IPS-18c (cell line): ENCODE data around the gene ROBO4.

Experiments
- H3K4me3 ChIP-seq: 2 replicates; pipeline ENCODE4 v1.7.0; 2013; ENCODE audit warnings: low read depth, mild to moderate bottlenecking, low read length, moderate library complexity; ENCODE audit not compliant: insufficient read depth
- H3K9me3 ChIP-seq: one replicate; pipeline ENCODE4 v1.6.1; 2013; ENCODE audit warnings: mild to moderate bottlenecking, low read length, moderate library complexity; ENCODE audit not compliant: control insufficient read depth, insufficient read depth

The ROBO4 gene

GRCh38 chr11:124897674-124898262 is at the start of gene ROBO4:
Gene ROBO4, minus strand, starts transcription at chr11:124897865. Its CDS starts 70 bp downstream, at chr11:124897795.
- no peak within 1 kb of the TSS for H3K4me3 ChIP-seq

GRCh38 chr11:124946735-124947141 is 49.1 kb upstream of the ROBO4 start:
- H3K4me3 ChIP-seq: no peak overlapping the region
- peaks cover 2% of the 10 kb centered on the region for H3K9me3 ChIP-seq

More at GRCh38 chr11:124897674-124898262, at the start of gene ROBO4:
- no peaks in the 10 kb centered on the region for H3K9me3 ChIP-seq

GRCh38 chr11:124945826-124946225 is 48.2 kb upstream of the ROBO4 start:
- Histone ChIP-seq H3K4me3 (no peak overlapping the region), H3K9me3 (peaks cover 2% of the 10 kb centered on the region)

GRCh38 chr11:124944565-124944964 is 46.9 kb upstream of the ROBO4 start:
- Histone ChIP-seq H3K9me3 (peaks cover 2% of the 10 kb centered on the region), H3K4me3 (no peak overlapping the region)

- H3K9me3 ChIP-seq: no peaks in the 10 kb centered on the region
Measured at GRCh38 chr11:124943741-124944140, 46.1 kb upstream of the ROBO4 start.

DNA sequence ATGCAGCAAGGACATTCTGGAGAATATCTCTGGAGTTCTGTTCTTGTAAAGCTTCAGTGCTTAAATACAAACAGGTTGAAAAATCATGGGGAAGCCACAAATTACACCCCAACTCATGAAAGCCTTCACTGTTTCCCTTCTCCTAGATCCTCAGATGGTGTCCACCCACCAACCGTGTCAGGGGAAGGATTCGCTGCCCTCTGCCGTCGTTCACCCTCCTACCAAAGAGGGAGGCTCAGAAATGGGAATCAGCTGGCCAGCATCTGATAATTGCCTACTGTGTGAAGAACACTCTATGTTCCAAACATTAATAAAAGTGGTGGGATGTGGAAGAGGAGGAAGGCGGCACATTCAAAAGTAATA is 45.6 kb upstream of the ROBO4 start:
- H3K4me3 ChIP-seq: no peak overlapping the region
- H3K9me3 ChIP-seq: no peaks in the 10 kb centered on the region

More at GRCh38 chr11:124943741-124944140, 46.1 kb upstream of the ROBO4 start:
- no peak overlapping the region for H3K4me3 ChIP-seq

DNA sequence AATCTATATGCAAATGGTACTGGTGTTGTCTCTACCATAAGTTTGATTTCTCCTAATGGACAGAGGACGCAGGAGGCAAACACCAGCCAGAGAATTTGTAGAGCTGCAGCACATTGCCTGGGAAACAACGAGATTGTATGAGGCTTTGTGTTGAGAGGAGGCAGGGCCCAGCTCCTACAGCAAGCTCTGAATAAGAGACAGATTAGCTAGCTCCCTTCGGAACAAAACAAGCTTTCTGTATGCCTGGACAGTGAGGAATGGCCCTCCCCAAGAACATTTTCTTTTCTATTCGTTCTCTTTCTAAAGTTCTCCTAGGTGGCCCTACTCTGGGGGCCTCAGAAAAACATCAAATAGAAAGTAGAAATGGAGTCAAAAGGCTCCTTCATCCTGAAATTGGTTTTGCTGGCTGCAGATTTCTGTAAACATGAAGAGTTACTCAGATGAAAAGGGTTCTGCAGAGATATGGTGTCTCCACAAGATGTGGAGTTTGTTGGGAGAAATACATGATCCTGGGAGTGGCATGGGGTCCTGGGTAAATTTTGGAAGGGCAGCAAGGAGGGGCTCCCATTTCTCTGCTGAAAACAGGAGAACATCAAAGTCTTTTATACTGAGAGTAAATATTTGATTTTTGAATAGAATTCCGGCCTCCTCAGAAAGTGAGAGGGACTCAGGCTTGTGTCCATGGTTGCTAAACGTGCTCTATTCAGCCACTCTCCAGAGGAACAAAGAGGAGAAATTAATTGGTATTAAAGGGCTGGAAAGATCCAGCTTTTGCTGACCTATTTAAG is 45.0 kb upstream of the ROBO4 start:
- no peaks in the 10 kb centered on the region for H3K9me3 ChIP-seq
- H3K4me3 ChIP-seq: no peak overlapping the region

- H3K4me3 ChIP-seq: no peak overlapping the region
Measured at GRCh38 chr11:124941703-124942102, 44.0 kb upstream of the ROBO4 start.

DNA sequence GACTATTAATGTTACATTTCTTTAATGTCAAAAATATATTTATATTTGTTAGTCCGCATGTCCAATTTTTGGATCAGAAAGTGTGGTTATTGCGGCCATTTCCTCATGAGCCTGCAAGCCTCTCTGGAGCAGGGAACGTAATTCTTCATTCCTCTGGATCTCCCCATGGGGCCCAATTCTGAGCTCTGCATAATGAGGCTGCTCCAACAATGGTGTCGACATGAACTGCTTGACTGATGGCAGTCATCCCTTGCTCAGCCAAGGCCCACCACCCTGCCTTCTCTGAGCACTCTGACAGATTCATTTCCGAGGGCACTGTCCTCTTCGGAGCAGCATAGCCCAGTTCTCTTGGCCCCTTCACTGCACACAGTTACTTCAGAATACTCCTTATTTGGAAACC is 41.3 kb upstream of the ROBO4 start:
- no peaks in the 10 kb centered on the region for H3K9me3 ChIP-seq
- H3K4me3 ChIP-seq: no peak overlapping the region

More at GRCh38 chr11:124941703-124942102, 44.0 kb upstream of the ROBO4 start:
- H3K9me3 ChIP-seq: no peaks in the 10 kb centered on the region

- Histone ChIP-seq H3K9me3 (no peaks in the 10 kb centered on the region), H3K4me3 (no peak overlapping the region)
Measured at GRCh38 chr11:124938206-124938765, 40.6 kb upstream of the ROBO4 start.

GRCh38 chr11:124937336-124937935 is 39.8 kb upstream of the ROBO4 start:
- no peak overlapping the region for H3K4me3 ChIP-seq
- H3K9me3 ChIP-seq: no peaks in the 10 kb centered on the region

DNA sequence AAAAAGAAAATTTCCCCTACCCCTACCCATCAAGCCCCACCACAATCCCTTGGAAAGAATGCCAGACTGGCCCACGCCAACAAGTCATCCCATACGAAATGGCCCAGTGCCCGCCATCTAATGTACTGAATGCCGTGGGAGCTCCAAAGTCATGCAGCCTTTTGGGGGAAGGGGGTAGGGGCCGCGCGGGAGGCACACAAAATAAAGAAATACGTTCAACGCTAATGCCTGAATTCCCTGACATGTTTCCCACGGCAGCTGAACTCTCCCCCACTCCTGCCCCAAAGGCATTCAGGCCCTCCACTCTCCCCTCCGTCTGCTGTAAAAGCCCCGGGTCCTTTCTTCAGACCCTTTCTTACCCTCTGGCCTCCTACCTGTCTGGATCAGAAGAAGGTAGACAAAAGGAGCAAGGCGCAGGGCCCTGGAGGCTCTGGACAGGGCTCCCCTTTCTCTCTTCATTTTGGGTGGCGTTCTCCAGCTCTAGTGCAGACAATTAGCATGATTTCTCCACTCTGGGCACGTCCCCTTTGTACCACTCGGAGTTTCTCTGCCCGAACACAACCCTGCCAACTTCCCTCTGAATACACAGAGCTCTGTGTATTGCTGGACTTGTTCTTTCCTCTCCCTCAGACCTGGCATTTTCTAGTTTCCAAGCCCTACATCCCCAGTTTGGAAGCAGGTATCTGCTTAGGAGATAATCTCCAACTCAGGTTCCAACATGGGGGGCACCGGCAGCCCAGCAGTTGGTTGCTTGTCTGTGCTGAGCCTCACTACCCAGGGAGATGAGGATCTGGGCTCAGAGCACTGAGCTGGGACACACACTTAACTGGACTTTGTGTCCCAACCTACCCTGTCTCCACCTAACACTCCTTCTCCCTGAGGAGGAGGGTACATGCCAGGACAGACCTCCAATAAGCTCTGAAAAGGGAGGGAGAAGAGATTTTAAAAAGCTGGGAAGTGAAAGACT is 38.2 kb upstream of the ROBO4 start, which contains the start of gene HEPACAM:
Gene HEPACAM (minus strand): TSS at position 500 of the 967 bp plus-strand sequence. CDS start 41 bp downstream, at position 459.
- Histone ChIP-seq H3K4me3 (no peak within 1 kb of the TSS), H3K9me3 (no peaks in the 10 kb centered on the region)

- Histone ChIP-seq H3K4me3 (no peak overlapping the region), H3K9me3 (no peaks in the 10 kb centered on the region)
Measured at GRCh38 chr11:124934862-124935547, 37.3 kb upstream of the ROBO4 start.

DNA sequence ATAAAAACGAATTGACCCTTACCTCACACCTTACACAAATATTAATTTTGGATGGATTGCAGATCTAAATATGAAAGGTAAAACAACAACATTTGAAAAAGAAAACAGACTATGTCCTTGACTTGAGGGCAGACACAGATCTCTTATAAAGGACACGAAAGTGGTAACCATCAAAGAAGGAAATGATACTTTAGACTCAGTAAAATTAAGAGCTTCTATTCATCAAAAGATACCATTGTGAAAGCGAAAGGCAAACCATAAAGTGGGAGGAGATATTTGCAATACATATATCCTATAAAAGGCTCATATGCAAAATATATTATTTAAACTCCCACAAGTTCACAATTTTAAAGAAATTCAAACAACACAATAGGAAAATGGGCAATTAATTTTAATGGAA is 33.1 kb upstream of the ROBO4 start:
- Histone ChIP-seq H3K9me3 (no peaks in the 10 kb centered on the region), H3K4me3 (no peak overlapping the region)

DNA sequence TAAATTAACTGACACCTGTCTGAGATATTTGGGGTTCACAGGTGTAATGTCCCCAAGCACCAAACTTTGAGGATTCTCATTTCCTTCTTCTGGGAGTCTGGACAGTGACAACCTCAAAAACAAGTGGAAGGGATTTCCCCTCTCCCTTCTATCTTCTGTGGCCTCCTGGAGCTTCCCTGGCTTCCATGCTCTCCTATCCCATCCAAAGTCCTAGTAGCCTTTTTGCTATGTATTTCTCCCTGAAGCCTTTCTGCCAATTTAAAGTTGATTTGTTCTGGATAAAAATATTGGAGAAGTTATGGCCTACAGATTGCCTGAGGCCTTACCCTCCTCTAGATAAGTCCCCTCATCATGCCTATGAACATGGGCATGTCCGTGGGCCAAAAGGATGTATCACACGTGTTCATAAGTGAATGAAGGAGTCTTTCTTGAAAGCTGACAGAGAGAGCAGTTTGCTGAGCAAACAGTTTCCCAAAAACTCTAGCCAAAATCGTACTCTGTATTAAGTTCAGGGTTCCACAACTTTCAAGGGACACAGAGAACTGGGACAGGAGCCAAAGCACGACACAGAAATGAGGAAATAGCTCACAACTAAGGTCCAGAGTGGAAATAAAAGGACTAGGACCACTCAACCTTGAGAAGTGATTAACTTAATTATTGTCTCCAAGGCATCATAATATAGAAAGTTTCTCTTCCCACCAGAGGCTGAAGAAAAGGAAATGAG is 31.4 kb upstream of the ROBO4 start:
- Histone ChIP-seq H3K9me3 (no peaks in the 10 kb centered on the region), H3K4me3 (no peak overlapping the region)

GRCh38 chr11:124923296-124923695 is 25.6 kb upstream of the ROBO4 start:
- Histone ChIP-seq H3K9me3 (no peaks in the 10 kb centered on the region), H3K4me3 (no peak overlapping the region)
